PC-3 (cell line): Measurements from ENCODE around the gene CIZ1. TPM values are rescaled to one million over a fixed set of nuclear protein-coding genes. Genes with fewer than 3 reads are reported as not detected.

Experiments
- ATAC-seq: fragments of 200-7000 bp; cut with Tn5 transposase; 2 replicates; pipeline ENCODE4 v1.9.1; 2020; ENCODE audit warnings: mild to moderate bottlenecking, moderate library complexity
- BruUV-seq: library from RNA; stranded (reverse); fragments of 400-500 nt; replicated peaks from 2 replicates; lab custom pipeline; 2021; lab: Mats Ljungman, UMichigan
- CTCF ChIA-PET: fragments of 300-600 bp; sonication (Branson Sonifier 250); formaldehyde crosslinking; loops from one replicate; lab custom pipeline; 2022; ENCODE audit warnings: antibody characterized with exemption; lab: Charles Lee
- POLR2A ChIA-PET: fragments of 300-600 bp; sonication (Branson Sonifier 250); formaldehyde crosslinking; loops from one replicate; lab custom pipeline; 2022; ENCODE audit warnings: antibody characterized with exemption; ENCODE audit not compliant: unreplicated experiment; lab: Charles Lee
- DNase-seq: peaks from one replicate; pipeline ENCODE4 v3.0.0-alpha.2; 2015
- H2AFZ ChIP-seq: fragments of 300-600 bp; sonication (generic); 2 replicates; pipeline ENCODE4 v1.6.0; 2016; ENCODE audit warnings: antibody characterized with exemption, low read length
- H3F3A ChIP-seq: fragments of 300-600 bp; sonication (generic); one replicate; pipeline ENCODE4 v1.6.0; 2017; ENCODE audit warnings: antibody characterized with exemption, low read length, control low read depth, mild to moderate bottlenecking; ENCODE audit not compliant: unreplicated experiment
- H3K27ac ChIP-seq: fragments of 300-600 bp; sonication (generic); 2 replicates; pipeline ENCODE4 v1.5.1; 2016; ENCODE audit warnings: mild to moderate bottlenecking, low read length
- H3K27me3 ChIP-seq: fragments of 300-600 bp; sonication (generic); 2 replicates; pipeline ENCODE4 v1.6.1; 2016; ENCODE audit warnings: low read length, mixed read lengths
- H3K36me3 ChIP-seq: fragments of 300-600 bp; sonication (generic); 2 replicates; pipeline ENCODE4 v1.6.1; 2016; ENCODE audit warnings: low read depth, mixed run types, low read length, mixed read lengths
- H3K4me1 ChIP-seq: fragments of 300-600 bp; sonication (generic); 2 replicates; pipeline ENCODE4 v1.5.1; 2016; ENCODE audit warnings: low read length; ENCODE audit not compliant: insufficient read depth
- H3K4me2 ChIP-seq: fragments of 300-600 bp; sonication (generic); 2 replicates; pipeline ENCODE4 v1.6.0; 2016; ENCODE audit warnings: low read length
- H3K4me3 ChIP-seq: fragments of 300-600 bp; sonication (generic); 2 replicates; pipeline ENCODE4 v1.5.1; 2016; ENCODE audit warnings: mild to moderate bottlenecking, low read length, mixed read lengths
- H3K79me2 ChIP-seq: fragments of 300-600 bp; sonication (generic); 2 replicates; pipeline ENCODE4 v1.6.1; 2017; ENCODE audit warnings: low read length, mixed read lengths
- H3K9ac ChIP-seq: fragments of 300-600 bp; sonication (generic); 2 replicates; pipeline ENCODE4 v1.6.0; 2016; ENCODE audit warnings: mild to moderate bottlenecking, low read length
- H3K9me2 ChIP-seq: fragments of 300-600 bp; sonication (generic); replicated peaks from 2 replicates; pipeline ENCODE4 v1.6.1; 2016; ENCODE audit warnings: mixed run types, low read length, mixed read lengths
- H3K9me3 ChIP-seq: fragments of 300-600 bp; sonication (generic); 2 replicates; pipeline ENCODE4 v1.6.1; 2016; ENCODE audit warnings: low read length, mixed read lengths
- H4K20me1 ChIP-seq: fragments of 300-600 bp; sonication (generic); 2 replicates; pipeline ENCODE4 v1.6.1; 2016; ENCODE audit warnings: low read length, mixed read lengths
- CTCF ChIP-seq: fragments of 300-600 bp; sonication (generic); conservative IDR thresholded peaks from 2 replicates; pipeline ENCODE4 v1.5.1; 2017; ENCODE audit warnings: antibody characterized with exemption, low read depth, mild to moderate bottlenecking, low read length
- EZH2 ChIP-seq: fragments of 300-600 bp; sonication (generic); IDR thresholded peaks from one replicate; pipeline ENCODE4 v1.6.1; 2017; ENCODE audit warnings: antibody characterized with exemption, mild to moderate bottlenecking, low read length; ENCODE audit not compliant: unreplicated experiment
- EZH2phosphoT487 ChIP-seq: fragments of 300-600 bp; sonication (generic); IDR thresholded peaks from 2 replicates; pipeline ENCODE4 v1.6.1; 2018; ENCODE audit warnings: mild to moderate bottlenecking, antibody characterized with exemption, low read length, borderline replicate concordance
- intact Hi-C: fragments of 100-400 bp; cut with micrococcal nuclease; formaldehyde crosslinking; loops from 2 replicates; pipeline ENCODE4 v1.9.0; 2023
- total RNA-seq: library from RNA; depleted of rRNA; stranded (reverse); fragments of >200 nt; gene quantifications from 2 replicates; pipeline ENCODE4 v1.2.3, GENCODE V29; 2014

CIZ1 gene
- total RNA-seq, 1 experiment from 2014 or later: 46.1 TPM

GRCh38 chr9:128162215-128163026 lies 29.0 kb downstream of the CIZ1 start:
- no peak for TF ChIP-seq EZH2phosphoT487
- TF ChIP-seq EZH2: no peak
- no peak for TF ChIP-seq CTCF
- Histone ChIP-seq H2AFZ (no peak overlapping the region), H3K36me3 (peaks cover 7% of the 10 kb centered on the region), H3K9ac (no peak overlapping the region), H4K20me1 (no peaks in the 10 kb centered on the region), H3K27ac (no peak overlapping the region), H3K9me2 (no peaks in the 10 kb centered on the region), H3K79me2 (peaks cover 22% of the 10 kb centered on the region), H3K27me3 (no peaks in the 10 kb centered on the region), H3K4me1 (peaks cover 19% of the 10 kb centered on the region), H3K4me2 (peak overlapping the region; percentile 34; the same call in 1 of the 2 replicates), H3F3A (no peaks in the 10 kb centered on the region), H3K4me3 (no peak overlapping the region), H3K9me3 (no peaks in the 10 kb centered on the region)
- intact Hi-C loops: loop anchor here (5.0 kb wide), 1 partner anchor 35 kb away; the partner anchor contains the start of gene PTGES2
- ChIA-PET POLR2A (no interaction called here), CTCF (no interaction called here)
- BruUV-seq: no TSS peak
- DNase-seq (peak; percentile 66), ATAC-seq (peak; percentile 52)

- no peak for DNase-seq
- no peaks in the 10 kb centered on the region for H3K27me3 ChIP-seq
- H3K36me3 ChIP-seq: peaks cover 7% of the 10 kb centered on the region
- no peak for TF ChIP-seq EZH2
- TF ChIP-seq CTCF: no peak
- no peak for TF ChIP-seq EZH2phosphoT487
- H3F3A ChIP-seq: no peaks in the 10 kb centered on the region
- H2AFZ ChIP-seq: no peak overlapping the region
- CTCF ChIA-PET: no interaction called here
- peak overlapping the region; percentile 75; the same call in 1 of the 2 replicates for H3K9ac ChIP-seq
- no peaks in the 10 kb centered on the region for H3K9me3 ChIP-seq
- no peaks in the 10 kb centered on the region for H3K9me2 ChIP-seq
- intact Hi-C loops: loop anchor here (5.0 kb wide), 1 partner anchor 34 kb away; the partner anchor contains the start of gene PTGES2
- H4K20me1 ChIP-seq: no peaks in the 10 kb centered on the region
- peak overlapping the region; percentile 77 for H3K4me3 ChIP-seq
- H3K79me2 ChIP-seq: peaks cover 22% of the 10 kb centered on the region
- BruUV-seq: no TSS peak
- peak overlapping the region; percentile 85 for H3K4me2 ChIP-seq
- H3K27ac ChIP-seq: no peak overlapping the region
- 0 out of 2 replicates have a peak, but pooled peaks have one; percentile 2 for ATAC-seq
- POLR2A ChIA-PET: interaction anchor here (0.5 kb wide), 1 partner anchor 56 kb away, joined by 3 read pairs; no protein-coding TSS in a partner anchor
- peaks cover 19% of the 10 kb centered on the region for H3K4me1 ChIP-seq
Observed at GRCh38 chr9:128161215-128161902, 30.0 kb downstream of the CIZ1 start.
